Naive thymus-derived CD8-positive, alpha-beta T cell (primary cell): ENCODE results near the gene UTP4. TPM values are rescaled to one million over a fixed set of nuclear protein-coding genes. Genes with fewer than 3 reads are reported as not detected.

Experiments used
- ATAC-seq, 2 donors: fragments of 150-1000 bp; cut with Tn5 transposase in 1 of 2; sonication (Bioruptor Pico), chemical (Tn5 transposase) in 1 of 2; 1 replicate in 1 of 2; 2 replicates in 1 of 2; pipeline ENCODE4 v1.10.0; 2021; ENCODE audit warnings: mild to moderate bottlenecking in 2 of 2, moderate library complexity in 2 of 2
- POLR2A ChIA-PET: fragments of 350-600 bp; sonication (Branson Sonifier 250); formaldehyde crosslinking; loops from one replicate; lab custom pipeline; 2021; ENCODE audit warnings: antibody characterized with exemption; lab: Charles Lee
- DNase-seq, 10 donors: peaks; one replicate each; pipeline versions ENCODE4 v3.0.0 to v3.0.0-alpha.2; 2020 to 2022
- H3K27ac Mint-ChIP-seq, 10 donors: one replicate each; pipeline ENCODE4 v1.8.0; 2020 to 2022; ENCODE audit warnings: mild to moderate bottlenecking in 10 of 10, mixed read lengths in 10 of 10, moderate library complexity in 4 of 10, inconsistent platforms in 1 of 10
- H3K27me3 Mint-ChIP-seq, 5 donors: one replicate each; pipeline ENCODE4 v1.8.0; 2021 to 2022; ENCODE audit warnings: mixed read lengths in 5 of 5
- H3K36me3 Mint-ChIP-seq, 3 donors: one replicate each; pipeline ENCODE4 v1.8.0; 2020 to 2022; ENCODE audit warnings: mixed read lengths in 3 of 3, mild to moderate bottlenecking in 2 of 3, inconsistent platforms in 1 of 3
- H3K4me1 Mint-ChIP-seq, 4 donors: one replicate each; pipeline ENCODE4 v1.8.0; 2021 to 2022; ENCODE audit warnings: mixed read lengths in 4 of 4
- H3K4me3 Mint-ChIP-seq, 10 donors: one replicate each; pipeline ENCODE4 v1.8.0; 2020 to 2022; ENCODE audit warnings: mild to moderate bottlenecking in 10 of 10, mixed read lengths in 10 of 10, moderate library complexity in 6 of 10, inconsistent platforms in 1 of 10
- H3K9me3 Mint-ChIP-seq, 9 donors: one replicate each; pipeline ENCODE4 v1.8.0; 2020 to 2022; ENCODE audit warnings: mixed read lengths in 9 of 9, mild to moderate bottlenecking in 3 of 9, inconsistent platforms in 1 of 9, moderate library complexity in 1 of 9
- polyA plus RNA-seq, 3 donors: library from polyadenylated mRNA; unstranded; fragments of 300-500 nt; fragmentation: Illumina TruSeq; gene quantifications; one replicate each; pipeline ENCODE4 v1.2.3, GENCODE V29; 2021
- total RNA-seq, 8 experiments: library from RNA in 2 of 8; stranded (reverse) in 2 of 8; gene quantifications; one replicate each; pipeline ENCODE4 v1.2.3 and lab custom pipeline; 2021 to 2026

Gene UTP4
- total and polyA plus RNA-seq, 5 experiments from 2014 or later: 41.8 to 77.6 (median 72.4) TPM

DNA sequence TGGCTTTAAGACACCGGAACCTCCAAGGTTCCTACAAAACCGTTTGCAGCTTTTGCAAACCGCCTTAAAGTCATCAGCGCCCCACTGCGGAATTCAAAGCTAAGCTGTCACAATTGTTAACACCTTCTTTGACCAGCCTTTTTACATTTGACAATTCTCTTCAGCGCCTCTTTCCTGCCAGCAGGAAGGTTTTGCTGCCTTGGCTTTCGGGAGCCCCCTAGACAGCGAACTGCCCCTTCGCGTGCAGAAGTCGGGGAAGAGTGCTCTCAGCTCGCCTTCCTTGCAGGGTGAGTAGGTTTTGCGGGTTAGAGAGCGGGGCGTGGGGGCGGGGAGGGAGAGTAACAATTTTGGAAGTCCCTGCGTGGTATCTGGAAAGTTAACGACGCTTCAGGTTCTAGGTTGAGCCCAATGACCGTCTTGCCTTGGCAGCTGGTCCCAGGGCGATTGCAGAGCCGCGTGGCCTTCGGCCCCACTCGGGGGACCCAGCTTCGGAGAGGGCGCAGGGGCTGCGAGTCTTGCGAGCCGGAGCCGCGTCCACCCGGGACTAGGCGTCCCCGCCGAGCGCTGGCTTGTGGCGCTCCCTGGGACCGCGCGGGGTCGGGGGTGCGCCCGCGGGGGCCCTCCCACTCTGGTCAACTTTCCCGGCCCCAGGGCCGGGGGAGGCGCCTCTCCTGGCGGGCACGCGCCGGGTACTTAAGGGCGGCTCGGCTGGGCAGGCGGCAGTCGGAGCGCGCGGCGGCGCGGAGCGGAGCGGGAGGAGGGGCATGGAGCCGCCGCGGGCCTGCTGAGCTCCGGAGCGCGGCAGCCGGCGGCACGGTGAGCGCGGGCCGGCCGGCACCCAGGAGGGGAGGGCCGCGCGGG lies 26.7 kb upstream of the UTP4 start, which contains the start of gene HAS3:
TSS of gene HAS3 (plus strand) at position 153 of the 861 bp plus-strand sequence. CDS start 3,743 bp downstream, outside the sequence.
- H3K9me3 Mint-ChIP-seq: no peaks in the 10 kb centered on the region
- ATAC-seq: peak; percentile 64 to 65
- POLR2A ChIA-PET: interaction anchor here (1.3 kb wide), 1 partner anchor 18 kb away, joined by 3 read pairs; no protein-coding TSS in a partner anchor
- peaks cover 8 to 27% (median 24%) of the 10 kb centered on the region in 4 donors for H3K4me1 Mint-ChIP-seq
- DNase-seq: peak in 5 of 10 donors; percentile 4 to 31 (median 19)
- H3K27me3 Mint-ChIP-seq: peaks cover 8 to 59% (median 35%) of the 10 kb centered on the region in 5 donors
- H3K27ac Mint-ChIP-seq: peak within 1 kb of the TSS in 1 of 10 donors; percentile 78
- peaks cover 0 to 30% (median 17%) of the 10 kb centered on the region in 3 donors for H3K36me3 Mint-ChIP-seq
- peak within 1 kb of the TSS; percentile 84 to 94 (median 91) for H3K4me3 Mint-ChIP-seq

DNA sequence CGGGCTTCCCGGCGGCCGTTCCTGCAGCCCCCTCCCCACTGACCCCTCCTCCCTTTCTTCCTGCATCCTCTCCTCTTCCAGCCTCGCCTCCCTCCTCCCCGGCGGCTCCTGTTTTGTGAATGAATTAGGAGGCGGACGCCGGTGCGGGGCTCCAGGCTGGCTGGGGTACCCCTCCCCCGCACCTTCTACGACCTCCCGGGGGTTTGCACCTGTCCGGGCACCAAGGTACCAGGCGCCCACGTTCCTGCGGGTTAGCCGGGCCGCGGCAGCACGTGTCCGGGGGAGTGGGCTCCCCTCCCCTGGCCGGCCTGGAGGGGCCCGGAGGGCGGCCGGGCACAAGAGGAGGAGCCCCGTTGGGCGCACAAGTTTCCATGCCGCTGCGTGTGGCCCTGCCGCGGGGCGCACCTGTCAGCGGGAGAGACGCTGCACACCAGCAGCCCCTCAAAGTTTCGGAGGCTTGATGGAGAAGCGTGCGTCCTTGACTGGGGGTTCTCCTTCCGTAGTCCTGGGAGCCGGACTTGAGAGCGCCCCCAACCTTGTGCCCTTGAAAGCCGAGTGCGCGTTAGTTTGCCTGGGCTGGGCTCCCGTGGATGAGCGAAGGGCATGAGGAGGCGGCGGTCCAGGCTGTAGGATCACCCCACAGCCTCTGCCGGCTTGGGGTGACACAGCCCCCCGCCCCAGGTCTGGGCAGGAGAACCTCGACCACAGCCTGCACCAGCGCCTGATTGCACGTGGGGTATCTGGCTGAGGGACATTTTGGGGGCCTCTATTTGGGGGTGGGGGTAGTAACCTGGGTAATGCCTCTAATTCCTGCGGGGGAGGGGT lies 25.7 kb upstream of the UTP4 start:
- Mint-ChIP-seq H3K36me3 (peaks cover 0 to 34% (median 22%) of the 10 kb centered on the region in 3 donors), H3K9me3 (no peaks in the 10 kb centered on the region), H3K27ac (no peak overlapping the region), H3K4me1 (peaks cover 8 to 27% (median 24%) of the 10 kb centered on the region in 4 donors), H3K4me3 (peak overlapping the region; percentile 53 to 77 (median 62)), H3K27me3 (peaks cover 8 to 59% (median 33%) of the 10 kb centered on the region in 5 donors)
- ATAC-seq: peak in 1 of 2 donors; percentile 19
- POLR2A ChIA-PET: no interaction called here
- DNase-seq: no peak

DNA sequence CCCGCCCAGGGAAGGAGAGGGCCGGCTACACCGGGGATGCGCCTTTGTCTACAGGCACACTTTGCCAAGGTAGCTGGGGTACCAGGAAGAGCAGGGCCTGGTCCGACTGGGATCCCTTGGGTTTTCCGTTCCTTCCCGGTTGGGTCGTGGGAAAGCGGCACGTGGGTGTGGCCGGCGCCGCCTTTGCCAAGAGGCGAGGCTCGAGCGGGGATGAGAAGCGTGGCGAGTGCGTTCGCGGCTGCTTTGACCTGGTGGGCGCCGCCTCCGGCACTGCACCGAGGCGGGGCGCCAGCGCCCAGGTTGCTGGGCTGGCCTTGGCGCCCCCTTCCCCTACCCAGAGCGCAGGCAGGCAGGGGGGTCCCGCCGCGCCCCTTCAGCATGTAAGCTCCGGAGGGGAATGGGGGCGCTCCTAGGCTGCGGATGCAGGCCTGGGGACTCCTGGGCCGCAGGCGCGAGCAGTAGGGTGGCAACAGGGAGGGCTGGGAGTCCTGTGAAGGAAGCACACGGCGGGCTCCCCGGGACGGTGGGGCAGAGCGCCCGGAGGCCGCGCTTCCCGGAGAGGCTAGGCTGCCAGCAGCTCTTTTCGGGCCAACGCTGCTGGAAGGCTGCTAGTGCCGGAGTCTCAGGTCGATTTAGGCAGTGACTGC lies 25.0 kb upstream of the UTP4 start:
- H3K27me3 Mint-ChIP-seq: peaks cover 8 to 59% (median 33%) of the 10 kb centered on the region in 5 donors
- peak overlapping the region; percentile 53 to 77 (median 66) for H3K4me3 Mint-ChIP-seq
- peaks cover 8 to 27% (median 24%) of the 10 kb centered on the region in 4 donors for H3K4me1 Mint-ChIP-seq
- H3K9me3 Mint-ChIP-seq: no peaks in the 10 kb centered on the region
- POLR2A ChIA-PET: no interaction called here
- ATAC-seq (no peak), DNase-seq (no peak)
- H3K27ac Mint-ChIP-seq: no peak overlapping the region
- peaks cover 0 to 39% (median 22%) of the 10 kb centered on the region in 3 donors for H3K36me3 Mint-ChIP-seq

DNA sequence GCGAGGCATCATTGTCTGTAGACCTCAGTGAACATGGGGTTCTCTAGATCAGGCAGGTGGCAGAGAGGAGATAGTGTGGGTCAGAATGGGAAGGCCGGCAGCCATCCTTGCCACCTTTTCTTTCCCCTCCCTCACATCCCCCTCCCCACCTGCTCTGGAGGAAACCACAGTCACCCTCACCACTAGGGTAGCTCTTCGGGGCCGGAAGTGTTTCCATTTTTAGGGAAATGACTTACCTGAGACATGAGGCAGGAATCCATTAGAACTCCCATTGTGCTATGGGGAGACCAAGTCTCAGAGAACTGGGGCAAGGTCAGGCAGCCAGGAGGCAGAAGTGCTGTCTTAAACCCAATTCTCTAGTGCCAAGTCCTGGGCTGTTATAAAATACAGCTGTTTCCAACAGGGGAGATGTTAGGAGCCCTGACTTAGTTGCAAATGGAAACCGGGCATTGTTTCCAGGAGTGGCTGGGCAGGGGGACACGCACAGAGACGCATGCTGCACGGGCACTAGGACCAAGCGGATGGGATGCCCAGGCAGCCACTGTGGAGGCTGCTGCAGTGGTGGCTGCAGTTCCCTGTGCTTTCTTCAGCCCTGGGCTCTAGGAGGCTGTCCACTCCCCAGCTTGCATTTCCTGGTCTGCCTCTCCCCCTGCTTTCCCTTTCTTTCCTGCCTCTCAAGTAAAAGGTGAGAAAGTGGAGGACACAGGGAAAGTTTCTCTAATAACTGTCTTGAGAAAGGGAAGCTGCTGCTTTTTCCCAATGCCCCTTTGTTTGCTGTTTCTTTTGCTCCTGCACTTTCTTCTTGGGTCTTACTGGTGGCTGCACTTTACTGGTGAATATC lies 24.2 kb upstream of the UTP4 start:
- peak overlapping the region in 8 of 10 donors; percentile 28 to 68 (median 47) for H3K4me3 Mint-ChIP-seq
- peaks cover 8 to 53% (median 26%) of the 10 kb centered on the region in 5 donors for H3K27me3 Mint-ChIP-seq
- no peak overlapping the region for H3K27ac Mint-ChIP-seq
- DNase-seq (no peak), ATAC-seq (no peak)
- peaks cover 8 to 31% (median 26%) of the 10 kb centered on the region in 4 donors for H3K4me1 Mint-ChIP-seq
- peaks cover 0 to 42% (median 22%) of the 10 kb centered on the region in 3 donors for H3K36me3 Mint-ChIP-seq
- POLR2A ChIA-PET: no interaction called here
- H3K9me3 Mint-ChIP-seq: no peaks in the 10 kb centered on the region

DNA sequence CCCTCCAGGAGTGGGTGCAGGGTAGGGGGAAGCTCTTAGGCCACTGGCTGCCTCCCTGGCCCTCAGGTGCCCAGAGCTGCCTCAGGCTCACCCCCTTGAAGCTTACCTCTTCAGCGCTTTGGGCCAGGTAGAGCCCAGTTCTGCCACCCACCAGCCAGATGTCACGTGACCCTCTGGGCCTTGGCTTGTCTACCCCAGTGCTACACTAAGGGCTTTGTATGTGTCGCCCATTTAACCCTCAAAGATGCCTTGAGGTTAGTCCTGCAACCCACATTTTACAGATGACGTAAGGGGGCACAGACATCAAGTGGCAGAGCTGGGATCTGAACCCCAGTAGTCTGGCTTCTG lies 23.6 kb upstream of the UTP4 start:
- Mint-ChIP-seq H3K36me3 (peaks cover 0 to 42% (median 22%) of the 10 kb centered on the region in 3 donors), H3K4me3 (peak overlapping the region in 3 of 10 donors; percentile 9 to 24 (median 13)), H3K27ac (no peak overlapping the region), H3K4me1 (peaks cover 8 to 37% (median 26%) of the 10 kb centered on the region in 4 donors), H3K27me3 (peaks cover 8 to 53% (median 25%) of the 10 kb centered on the region in 5 donors), H3K9me3 (no peaks in the 10 kb centered on the region)
- DNase-seq: no peak
- ATAC-seq: no peak
- POLR2A ChIA-PET: no interaction called here

DNA sequence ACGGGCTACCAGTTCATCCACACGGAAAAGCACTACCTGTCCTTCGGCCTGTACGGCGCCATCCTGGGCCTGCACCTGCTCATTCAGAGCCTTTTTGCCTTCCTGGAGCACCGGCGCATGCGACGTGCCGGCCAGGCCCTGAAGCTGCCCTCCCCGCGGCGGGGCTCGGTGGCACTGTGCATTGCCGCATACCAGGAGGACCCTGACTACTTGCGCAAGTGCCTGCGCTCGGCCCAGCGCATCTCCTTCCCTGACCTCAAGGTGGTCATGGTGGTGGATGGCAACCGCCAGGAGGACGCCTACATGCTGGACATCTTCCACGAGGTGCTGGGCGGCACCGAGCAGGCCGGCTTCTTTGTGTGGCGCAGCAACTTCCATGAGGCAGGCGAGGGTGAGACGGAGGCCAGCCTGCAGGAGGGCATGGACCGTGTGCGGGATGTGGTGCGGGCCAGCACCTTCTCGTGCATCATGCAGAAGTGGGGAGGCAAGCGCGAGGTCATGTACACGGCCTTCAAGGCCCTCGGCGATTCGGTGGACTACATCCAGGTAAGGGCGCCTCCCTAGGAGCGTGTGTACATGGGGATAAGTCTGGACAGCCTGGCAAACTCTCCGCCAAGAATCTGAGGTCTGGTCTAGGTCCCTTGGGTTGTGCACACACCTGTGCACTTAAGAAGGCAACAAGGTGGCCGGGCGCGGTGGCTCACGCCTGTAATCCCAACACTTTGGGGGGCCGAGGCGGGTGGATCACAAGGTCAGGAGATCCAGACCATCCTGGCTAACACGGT lies 22.8 kb upstream of the UTP4 start:
- DNase-seq: no peak
- no peak overlapping the region for H3K27ac Mint-ChIP-seq
- peaks cover 8 to 47% (median 22%) of the 10 kb centered on the region in 5 donors for H3K27me3 Mint-ChIP-seq
- H3K4me3 Mint-ChIP-seq: peak overlapping the region in 1 of 10 donors; percentile 14
- peaks cover 0 to 45% (median 22%) of the 10 kb centered on the region in 3 donors for H3K36me3 Mint-ChIP-seq
- H3K9me3 Mint-ChIP-seq: no peaks in the 10 kb centered on the region
- no peak for ATAC-seq
- POLR2A ChIA-PET: no interaction called here
- H3K4me1 Mint-ChIP-seq: peaks cover 8 to 41% (median 24%) of the 10 kb centered on the region in 4 donors

DNA sequence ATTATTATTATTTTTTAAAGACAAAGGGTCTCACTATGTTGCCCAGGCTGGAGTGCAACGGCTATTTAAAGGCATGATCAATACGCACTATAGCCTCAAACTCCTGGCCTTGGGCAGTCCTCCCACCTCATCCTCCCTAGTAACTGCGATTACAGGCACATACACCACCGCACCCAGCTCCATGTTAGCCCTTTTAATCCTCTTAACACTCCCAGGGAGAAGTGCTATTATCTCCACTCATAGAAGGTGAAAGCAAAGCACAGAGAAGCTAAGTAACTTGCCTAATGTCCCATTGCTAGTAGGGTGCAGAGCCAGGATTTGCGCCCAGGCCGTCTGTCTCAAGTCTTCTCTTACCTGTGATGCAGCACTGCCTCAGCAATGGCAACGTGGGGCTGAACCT lies 22.0 kb upstream of the UTP4 start:
- peaks cover 6 to 41% (median 21%) of the 10 kb centered on the region in 4 donors for H3K4me1 Mint-ChIP-seq
- POLR2A ChIA-PET: no interaction called here

DNA sequence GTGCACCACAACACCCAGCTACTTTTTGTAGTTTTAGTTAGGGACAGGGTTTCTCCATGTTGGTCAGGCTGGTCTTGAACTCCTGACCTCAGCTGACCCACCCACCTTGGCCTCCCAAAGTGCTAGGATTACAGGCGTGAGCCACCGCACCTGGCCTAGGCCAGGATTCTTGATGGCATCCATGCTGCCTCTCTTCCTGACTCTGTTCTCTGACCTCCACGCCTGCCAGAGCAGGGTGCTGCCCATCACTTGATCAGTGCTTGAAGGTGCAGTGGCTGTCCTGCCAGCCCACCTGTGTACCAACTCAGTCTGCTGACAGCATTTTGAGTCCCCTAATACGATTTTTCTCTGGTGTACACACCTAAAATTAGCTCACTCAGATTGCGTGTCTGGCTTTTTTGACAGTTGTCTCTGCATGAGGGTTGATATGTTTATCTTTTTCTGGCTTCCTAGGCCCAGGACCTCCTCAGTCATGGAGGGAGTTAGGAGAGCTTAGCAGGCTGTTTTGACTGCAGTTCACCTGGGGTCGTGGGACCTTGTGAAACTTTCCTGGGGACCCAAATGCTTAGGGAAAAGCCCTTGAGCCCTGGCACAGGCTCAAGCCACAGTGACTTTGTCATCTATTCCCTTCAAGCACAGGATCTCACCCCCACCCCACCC lies 21.1 kb upstream of the UTP4 start:
- POLR2A ChIA-PET: no interaction called here
- Mint-ChIP-seq H3K4me3 (no peak overlapping the region), H3K9me3 (no peaks in the 10 kb centered on the region), H3K27ac (no peak overlapping the region), H3K4me1 (peaks cover 4 to 44% (median 17%) of the 10 kb centered on the region in 4 donors), H3K36me3 (peaks cover 0 to 54% (median 22%) of the 10 kb centered on the region in 3 donors), H3K27me3 (peaks cover 2 to 35% (median 16%) of the 10 kb centered on the region in 5 donors)
- ATAC-seq: no peak
- no peak for DNase-seq

More for the DNA sequence above, 22.0 kb upstream of the UTP4 start:
- Mint-ChIP-seq H3K4me3 (no peak overlapping the region), H3K27me3 (peaks cover 5 to 40% (median 18%) of the 10 kb centered on the region in 5 donors), H3K27ac (no peak overlapping the region), H3K36me3 (peaks cover 0 to 48% (median 22%) of the 10 kb centered on the region in 3 donors), H3K9me3 (no peaks in the 10 kb centered on the region)
- ATAC-seq (no peak), DNase-seq (no peak)

DNA sequence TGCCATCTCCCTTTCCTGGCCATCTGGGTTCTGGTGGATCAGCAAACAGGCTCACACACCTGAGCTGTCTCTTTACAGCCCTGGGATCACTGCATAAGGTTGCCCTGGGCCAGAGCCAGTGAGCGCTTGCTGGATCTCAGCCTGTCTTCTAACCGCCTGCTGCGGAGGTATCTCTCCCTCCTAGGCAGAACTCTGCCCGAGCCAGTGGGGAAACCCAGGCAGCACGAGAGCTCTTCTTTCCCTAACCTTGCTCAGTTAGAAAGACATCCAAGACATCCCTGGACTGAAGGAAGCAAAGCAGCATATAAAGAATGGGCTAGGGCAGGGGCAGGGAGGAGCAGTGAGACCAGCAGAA lies 20.6 kb upstream of the UTP4 start:
- Mint-ChIP-seq H3K9me3 (no peaks in the 10 kb centered on the region), H3K36me3 (peaks cover 0 to 54% (median 22%) of the 10 kb centered on the region in 3 donors)
- POLR2A ChIA-PET: no interaction called here

DNA sequence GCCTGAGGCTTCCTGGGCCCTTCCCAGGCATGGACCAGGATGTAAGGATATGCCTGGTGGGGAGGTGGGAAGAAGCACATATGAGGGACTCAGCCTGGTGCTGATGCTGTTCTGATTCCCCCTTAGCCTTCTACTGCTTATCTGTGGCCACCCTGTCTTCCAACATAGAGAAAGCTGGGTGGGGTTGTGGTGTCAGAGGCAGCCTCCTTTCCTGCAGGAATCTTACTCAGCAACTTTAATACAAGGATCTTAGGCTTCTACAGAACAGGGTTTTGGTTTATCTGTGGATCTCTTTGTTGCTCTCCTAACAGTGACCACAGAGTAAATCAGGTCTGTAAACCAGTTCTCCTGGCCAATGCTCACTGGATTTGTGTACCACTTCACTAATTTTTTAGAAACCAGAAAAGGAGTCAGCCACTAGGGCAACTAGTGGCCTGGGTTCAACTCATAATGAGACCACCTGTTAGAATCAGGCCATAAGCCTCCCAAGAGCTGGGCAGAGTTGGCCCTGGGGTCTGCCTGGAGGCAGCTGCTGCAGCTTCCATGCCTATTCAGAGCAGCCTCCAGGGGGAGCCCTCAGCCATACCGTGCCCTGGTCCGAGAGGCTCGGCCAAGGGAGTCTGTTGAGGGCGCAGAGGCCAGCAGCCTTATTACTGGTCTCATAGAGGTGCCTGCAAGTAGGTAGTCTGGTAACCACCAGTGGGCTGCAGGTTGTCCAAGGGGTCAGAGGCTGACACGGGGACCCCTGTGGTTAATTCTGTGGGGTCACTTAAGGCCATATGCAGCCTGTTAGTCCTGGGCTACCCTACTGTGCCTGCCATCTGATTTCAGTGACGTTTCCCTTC lies 19.9 kb upstream of the UTP4 start:
- peak; percentile 57 to 67 for ATAC-seq
- POLR2A ChIA-PET: no interaction called here

More for the DNA sequence above, 20.6 kb upstream of the UTP4 start:
- peaks cover 7 to 39% (median 17%) of the 10 kb centered on the region in 4 donors for H3K4me1 Mint-ChIP-seq
- no peak for ATAC-seq
- H3K4me3 Mint-ChIP-seq: no peak overlapping the region
- no peak for DNase-seq
- H3K27ac Mint-ChIP-seq: peak overlapping the region in 1 of 10 donors; percentile 53
- H3K27me3 Mint-ChIP-seq: peaks cover 2 to 30% (median 15%) of the 10 kb centered on the region in 5 donors

More for the DNA sequence above, 19.9 kb upstream of the UTP4 start:
- Mint-ChIP-seq H3K36me3 (peaks cover 0 to 56% (median 22%) of the 10 kb centered on the region in 3 donors), H3K4me3 (no peak overlapping the region), H3K27me3 (peaks cover 2 to 23% (median 10%) of the 10 kb centered on the region in 5 donors), H3K9me3 (no peaks in the 10 kb centered on the region), H3K4me1 (peaks cover 5 to 34% (median 13%) of the 10 kb centered on the region in 4 donors), H3K27ac (peak overlapping the region in 1 of 10 donors; percentile 53)
- DNase-seq: peak in 5 of 10 donors; percentile 13 to 35 (median 26)
